DND-41 (cell line): Measurements from ENCODE around the gene GIPC3.

Experiments used
- EZH2 ChIP-seq: IDR thresholded peaks from 3 replicates; pipeline ENCODE4 v1.6.1; 2012; ENCODE audit warnings: borderline replicate concordance, low read depth, mild to moderate bottlenecking, moderate library complexity, low read length, inconsistent platforms; ENCODE audit not compliant: severe bottlenecking
- TF ChIP-seq, protein P1 (sequence below): IDR thresholded peaks from 2 replicates; pipeline ENCODE4 v1.5.1; 2012; ENCODE audit warnings: borderline replicate concordance, low read length, moderate library complexity, mild to moderate bottlenecking; ENCODE audit not compliant: poor library complexity, severe bottlenecking; ENCODE audit errors: extremely low read depth

DNA sequence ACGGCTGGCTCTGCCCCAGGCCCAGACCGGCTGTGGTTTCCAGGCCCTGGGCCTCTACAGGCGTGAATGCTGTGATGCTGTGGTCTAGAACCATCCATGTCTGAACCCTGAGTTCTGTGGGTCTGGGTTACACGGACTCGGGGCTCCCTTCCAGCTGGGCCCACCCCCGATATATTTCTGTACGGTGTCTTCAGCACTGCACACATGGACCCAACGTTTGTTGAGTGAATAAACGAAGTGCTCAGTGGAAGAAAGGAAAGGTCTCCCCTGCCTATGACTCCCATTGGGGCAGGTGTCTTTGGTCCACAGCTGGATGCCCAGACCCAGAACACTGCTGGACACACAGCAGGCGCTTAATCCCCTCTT, 39.6 kb upstream of the GIPC3 start:
- TF ChIP-seq, protein P1, sequence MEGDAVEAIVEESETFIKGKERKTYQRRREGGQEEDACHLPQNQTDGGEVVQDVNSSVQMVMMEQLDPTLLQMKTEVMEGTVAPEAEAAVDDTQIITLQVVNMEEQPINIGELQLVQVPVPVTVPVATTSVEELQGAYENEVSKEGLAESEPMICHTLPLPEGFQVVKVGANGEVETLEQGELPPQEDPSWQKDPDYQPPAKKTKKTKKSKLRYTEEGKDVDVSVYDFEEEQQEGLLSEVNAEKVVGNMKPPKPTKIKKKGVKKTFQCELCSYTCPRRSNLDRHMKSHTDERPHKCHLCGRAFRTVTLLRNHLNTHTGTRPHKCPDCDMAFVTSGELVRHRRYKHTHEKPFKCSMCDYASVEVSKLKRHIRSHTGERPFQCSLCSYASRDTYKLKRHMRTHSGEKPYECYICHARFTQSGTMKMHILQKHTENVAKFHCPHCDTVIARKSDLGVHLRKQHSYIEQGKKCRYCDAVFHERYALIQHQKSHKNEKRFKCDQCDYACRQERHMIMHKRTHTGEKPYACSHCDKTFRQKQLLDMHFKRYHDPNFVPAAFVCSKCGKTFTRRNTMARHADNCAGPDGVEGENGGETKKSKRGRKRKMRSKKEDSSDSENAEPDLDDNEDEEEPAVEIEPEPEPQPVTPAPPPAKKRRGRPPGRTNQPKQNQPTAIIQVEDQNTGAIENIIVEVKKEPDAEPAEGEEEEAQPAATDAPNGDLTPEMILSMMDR = no peak
- TF ChIP-seq EZH2 = no peak
